ENCODE results near the gene MAP2K2.

Gene MAP2K2

GRCh38 chr19:4066176-4066606 lies 57.7 kb downstream of the MAP2K2 start:
- no peak for DNase-seq (ENCODE audit: insufficient read length, low spot score)
- no peak for TF ChIP-seq CTCF (IDR thresholded peaks at IDR 0.05; ENCODE audit: insufficient read depth, missing control alignments)
- no peak for FAIRE-seq

- DNase-seq (ENCODE audit: insufficient read length, low spot score) (peak; percentile 84), FAIRE-seq (no peak)
- TF ChIP-seq CTCF (IDR thresholded peaks at IDR 0.05; ENCODE audit: insufficient read depth, missing control alignments): no peak
Measured at GRCh38 chr19:4065430-4066175, 58.3 kb downstream of the MAP2K2 start.

GRCh38 chr19:4064496-4065260 lies 59.2 kb downstream of the MAP2K2 start:
- FAIRE-seq: no peak
- no peak for DNase-seq (ENCODE audit: insufficient read length, low spot score)
- no peak for TF ChIP-seq CTCF (IDR thresholded peaks at IDR 0.05; ENCODE audit: insufficient read depth, missing control alignments)

- FAIRE-seq (no peak), DNase-seq (ENCODE audit: insufficient read length, low spot score) (no peak)
- no peak for TF ChIP-seq CTCF (IDR thresholded peaks at IDR 0.05; ENCODE audit: insufficient read depth, missing control alignments)
Measured at GRCh38 chr19:4064149-4064495, 59.8 kb downstream of the MAP2K2 start.

GRCh38 chr19:4063369-4064148 lies 60.4 kb downstream of the MAP2K2 start:
- FAIRE-seq (no peak), DNase-seq (ENCODE audit: insufficient read length, low spot score) (no peak)
- TF ChIP-seq CTCF (IDR thresholded peaks at IDR 0.05; ENCODE audit: insufficient read depth, missing control alignments): no peak

- no peak for DNase-seq (ENCODE audit: insufficient read length, low spot score)
- TF ChIP-seq CTCF (IDR thresholded peaks at IDR 0.05; ENCODE audit: insufficient read depth, missing control alignments): no peak
- FAIRE-seq: no peak
Measured at GRCh38 chr19:4062419-4063368, 61.2 kb downstream of the MAP2K2 start.
